Inflammatory macrophage treated with lipopolysaccharide for 4 hours (primary cell): ENCODE results near the gene PGF.
A peak's percentile ranks its signal among the peaks of the same experiment; 100 is the strongest.

ENCODE experiments used
- DNase-seq: peaks from one replicate; pipeline ENCODE4 v3.0.0-alpha.2; 2020

Gene PGF

DNA sequence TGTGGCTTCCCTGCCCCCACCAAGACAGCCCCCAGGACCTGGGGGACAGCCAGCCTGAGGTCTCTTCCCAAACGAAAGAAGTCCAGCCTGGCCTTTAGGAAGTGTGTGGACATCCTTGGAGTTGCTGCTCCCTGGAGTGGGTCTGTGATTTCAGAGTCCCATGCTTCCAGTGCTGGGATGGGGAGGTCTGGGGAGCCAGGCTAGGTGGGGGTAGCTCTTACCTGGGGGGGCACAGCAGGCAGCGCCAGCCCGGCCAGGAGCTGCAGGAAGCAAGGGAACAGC, 509 bp downstream of the PGF start:
- no peak for DNase-seq

DNA sequence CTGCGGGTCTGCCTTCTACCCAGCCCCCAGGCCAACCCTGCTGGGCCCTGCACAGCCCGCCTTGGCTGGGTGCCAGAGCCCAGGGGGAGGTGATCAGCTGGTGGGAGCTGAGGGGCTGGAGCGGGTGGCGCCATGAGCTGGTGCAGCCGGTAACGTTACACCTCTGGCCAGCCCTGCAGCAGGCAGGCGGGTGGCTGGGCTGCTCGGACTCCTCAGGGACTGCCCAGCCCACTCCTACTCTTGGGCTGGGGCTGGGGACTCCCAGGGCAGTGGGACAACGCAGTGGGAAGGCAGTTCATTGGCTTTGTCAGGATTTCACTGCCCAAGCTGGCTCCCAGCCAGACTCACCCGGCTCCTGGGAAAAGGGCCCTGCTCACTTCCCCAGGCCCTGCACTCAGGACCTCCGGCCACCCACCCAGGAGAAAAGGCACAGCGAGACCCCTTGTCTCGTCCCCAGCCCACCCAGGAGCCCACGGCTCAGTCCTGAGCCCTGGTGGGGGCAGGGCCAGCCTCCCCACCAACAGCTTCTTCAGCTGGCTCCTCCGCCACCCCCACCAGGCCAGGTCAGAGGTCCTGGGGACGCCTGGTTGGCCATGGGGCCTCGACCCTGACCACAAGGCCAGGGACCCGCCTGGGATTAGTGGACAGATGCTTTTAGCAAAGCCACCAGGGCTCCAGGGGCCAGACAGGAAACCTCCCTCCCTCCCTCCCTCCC, 1.0 kb downstream of the PGF start:
- DNase-seq = no peak

DNA sequence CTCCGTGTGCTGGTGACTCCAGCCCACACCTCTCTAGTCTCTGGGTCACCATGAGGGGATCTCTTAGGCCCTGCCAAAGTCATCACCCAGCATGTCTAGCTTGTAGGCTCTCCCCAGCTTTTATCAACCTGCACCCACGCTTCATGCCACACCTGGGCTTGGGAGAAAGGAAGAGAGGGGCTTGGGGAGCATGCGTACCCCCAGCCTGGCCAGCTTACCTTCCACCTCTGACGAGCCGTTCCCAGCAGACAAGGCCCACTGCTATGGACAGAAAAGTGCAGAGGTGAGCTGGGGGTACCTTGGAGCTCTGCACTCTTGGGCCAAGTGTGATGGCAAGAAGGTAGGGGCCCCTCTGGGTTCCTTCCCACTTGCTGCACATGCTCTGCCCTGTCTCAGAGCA, 1.7 kb downstream of the PGF start:
- DNase-seq = no peak

DNA sequence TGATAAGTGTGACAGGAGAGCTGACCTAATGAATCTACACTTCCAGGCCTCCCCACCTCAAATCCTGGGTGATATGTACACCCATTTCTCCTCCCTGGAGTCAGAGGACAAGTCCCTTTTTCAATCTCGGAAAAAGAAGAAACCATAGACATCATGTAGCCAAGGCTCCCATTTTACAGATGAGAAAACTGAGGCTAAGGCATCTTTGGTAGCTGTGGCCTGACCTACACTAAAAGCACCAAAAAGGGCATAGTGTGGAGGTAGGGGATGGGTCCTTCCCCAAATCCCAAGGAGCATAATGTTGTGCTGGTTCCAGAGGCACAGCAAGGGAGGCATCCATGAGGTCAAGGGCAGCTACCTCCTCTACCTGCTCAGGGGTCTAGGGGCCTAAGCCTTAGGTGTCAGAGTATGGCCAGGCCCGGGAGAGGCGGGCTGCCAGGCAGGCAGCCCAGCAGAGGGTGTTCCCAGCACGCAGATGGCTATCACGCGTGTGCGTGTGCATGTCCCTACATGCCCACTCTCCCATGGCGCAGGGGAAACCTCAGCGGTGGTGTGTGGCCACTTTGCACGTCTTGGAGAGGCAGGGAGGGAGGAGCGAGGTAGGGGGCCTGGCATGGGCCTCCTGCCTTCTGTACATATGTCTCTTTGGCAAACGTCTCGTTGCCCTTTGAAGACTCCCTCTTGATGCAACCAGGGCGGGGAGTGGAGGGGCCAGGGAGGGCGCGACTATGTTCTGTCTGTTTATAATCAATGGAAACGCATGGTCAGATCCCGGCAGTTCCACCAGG, 2.5 kb downstream of the PGF start:
- DNase-seq = no peak

DNA sequence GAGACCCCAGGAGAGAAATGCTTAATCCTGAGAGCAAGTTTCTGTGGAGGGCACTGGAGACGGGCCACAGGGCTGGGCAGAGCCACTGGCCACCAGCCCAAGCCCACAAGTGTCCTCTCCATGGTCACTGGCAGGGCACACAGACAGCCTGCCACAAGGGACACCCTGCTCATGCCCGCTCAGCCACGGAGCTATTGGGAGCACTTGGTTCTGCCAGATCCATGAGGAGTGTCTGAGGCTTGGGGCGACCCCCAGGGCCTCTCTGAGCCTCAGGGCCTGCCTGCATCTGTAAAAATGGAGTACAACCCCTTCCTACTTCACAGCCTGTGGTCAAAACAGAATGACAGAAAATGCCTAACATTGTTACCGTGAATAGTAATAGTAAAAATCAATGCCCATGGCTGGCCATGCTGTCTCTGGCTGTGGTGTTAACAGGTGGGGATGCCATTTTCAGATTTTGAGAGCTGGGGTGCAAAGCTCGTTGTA, 3.2 kb downstream of the PGF start:
- DNase-seq = no peak

DNA sequence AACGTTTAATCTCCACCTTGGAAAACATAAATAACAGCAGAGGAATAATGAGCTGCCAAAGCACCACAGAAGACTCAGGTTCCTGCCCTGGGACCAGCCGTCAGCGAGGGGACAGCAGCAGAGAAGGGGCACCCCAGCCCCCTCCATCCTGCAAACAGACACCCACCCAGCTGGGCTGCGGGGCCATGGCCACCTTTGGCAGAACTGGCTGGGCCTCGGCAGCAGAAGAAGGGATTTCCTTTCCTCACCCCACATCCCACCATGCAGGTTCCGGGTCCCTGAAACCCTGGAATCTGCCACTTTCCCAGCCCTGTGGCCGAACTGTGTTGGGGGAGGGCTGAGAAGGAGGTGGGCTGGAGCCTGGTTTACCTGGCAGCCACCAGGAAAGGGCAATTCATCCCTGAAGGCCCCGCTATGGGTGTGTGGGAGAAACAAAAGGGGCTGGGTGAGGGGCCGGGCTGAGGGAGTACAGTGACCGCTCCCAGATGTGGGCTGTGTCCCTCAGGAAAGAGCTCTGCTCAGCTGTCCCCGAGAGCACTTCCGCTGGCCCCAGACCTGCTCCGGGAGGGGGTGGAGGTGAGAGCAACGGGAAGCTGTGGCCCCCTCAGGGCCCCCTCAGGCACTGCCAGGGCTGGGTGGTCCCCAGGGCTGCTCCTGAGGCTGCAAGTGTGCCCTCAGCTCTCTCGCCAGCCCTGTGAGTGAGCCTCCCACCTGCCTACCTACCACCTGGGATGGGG, 3.8 kb downstream of the PGF start:
- no peak for DNase-seq

DNA sequence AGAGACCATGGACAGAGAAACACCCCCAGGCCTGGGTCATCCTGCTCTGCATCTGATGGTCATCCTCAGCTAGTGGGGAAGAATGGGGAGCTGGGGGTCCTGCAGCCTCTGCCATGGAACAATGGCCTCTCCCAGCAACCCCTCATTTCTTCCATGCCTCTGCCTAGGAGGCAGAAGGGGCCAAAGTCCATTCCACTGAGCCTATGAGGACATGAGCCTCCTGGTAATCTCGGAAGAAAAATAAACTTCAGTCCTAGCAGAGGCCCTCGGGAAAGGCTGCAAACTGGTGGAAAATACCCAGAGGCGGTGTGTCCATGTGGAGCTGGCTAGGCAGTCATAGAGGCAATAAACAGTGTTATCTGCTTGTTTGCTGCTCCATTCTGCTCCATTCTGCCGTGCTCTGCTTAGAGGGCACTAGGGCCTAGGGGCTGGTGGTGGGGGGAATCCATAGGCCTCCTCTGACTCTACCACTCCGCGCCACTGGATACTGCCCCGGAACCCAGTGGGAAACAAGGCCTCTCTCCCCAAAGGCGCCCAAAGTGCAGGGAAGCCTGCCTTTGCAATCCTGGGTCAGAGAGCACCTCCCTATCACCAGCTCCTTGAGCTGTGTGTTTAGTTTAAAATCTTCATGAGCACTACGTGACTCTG, 4.5 kb downstream of the PGF start:
- DNase-seq = no peak

DNA sequence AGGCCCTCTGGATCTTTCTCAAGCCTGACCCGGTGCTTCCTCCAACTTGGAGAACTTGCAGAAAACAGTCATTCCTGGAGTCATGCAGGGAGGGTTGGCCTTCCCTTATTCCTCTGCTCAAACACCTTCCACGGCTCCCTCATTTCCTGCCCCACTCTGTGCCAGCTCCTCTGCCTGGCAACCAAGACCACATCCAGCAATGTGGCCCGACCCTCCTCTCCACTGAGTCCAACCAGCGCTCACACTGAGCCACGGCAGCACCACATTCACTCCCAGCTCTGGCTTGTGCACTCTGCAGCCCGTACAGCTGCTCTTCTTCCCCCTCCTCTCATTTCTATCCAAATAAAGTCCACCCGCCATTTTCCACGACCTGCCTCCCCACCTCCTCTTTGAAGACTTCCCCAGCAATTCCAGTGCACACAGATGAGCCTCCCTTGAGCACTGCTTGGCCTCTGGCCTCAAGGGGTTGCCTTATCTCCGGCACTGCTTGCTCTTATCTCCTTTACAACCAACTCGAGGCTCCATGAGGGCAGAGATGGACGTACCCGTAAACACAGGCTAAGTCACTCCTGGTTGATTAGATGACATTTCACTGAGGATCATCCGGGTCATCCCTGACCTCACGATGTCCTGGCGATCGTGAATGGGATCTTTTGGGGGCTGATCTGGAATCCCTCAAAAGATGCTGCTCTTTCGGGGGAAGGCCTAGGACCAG, 5.4 kb downstream of the PGF start:
- DNase-seq = no peak

DNA sequence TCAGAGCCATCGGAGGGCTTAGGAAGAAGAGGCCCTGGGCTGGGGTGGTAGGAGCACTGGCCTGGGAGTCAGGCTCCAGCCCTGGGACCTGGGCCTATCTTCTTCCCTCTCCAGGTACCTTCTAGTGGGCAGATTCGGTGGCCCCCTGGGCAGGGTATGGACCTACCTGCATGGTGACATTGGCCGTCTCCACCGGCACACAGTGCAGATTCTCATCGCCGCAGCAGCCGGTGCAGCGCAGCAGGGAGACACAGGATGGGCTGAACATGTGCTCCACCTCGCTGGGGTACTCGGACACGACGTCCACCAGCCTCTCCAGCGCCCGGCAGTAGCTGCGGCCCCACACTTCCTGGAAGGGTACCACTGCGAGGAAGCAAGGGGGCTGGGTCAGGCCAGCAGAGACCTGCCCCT, 6.2 kb downstream of the PGF start:
- no peak for DNase-seq

DNA sequence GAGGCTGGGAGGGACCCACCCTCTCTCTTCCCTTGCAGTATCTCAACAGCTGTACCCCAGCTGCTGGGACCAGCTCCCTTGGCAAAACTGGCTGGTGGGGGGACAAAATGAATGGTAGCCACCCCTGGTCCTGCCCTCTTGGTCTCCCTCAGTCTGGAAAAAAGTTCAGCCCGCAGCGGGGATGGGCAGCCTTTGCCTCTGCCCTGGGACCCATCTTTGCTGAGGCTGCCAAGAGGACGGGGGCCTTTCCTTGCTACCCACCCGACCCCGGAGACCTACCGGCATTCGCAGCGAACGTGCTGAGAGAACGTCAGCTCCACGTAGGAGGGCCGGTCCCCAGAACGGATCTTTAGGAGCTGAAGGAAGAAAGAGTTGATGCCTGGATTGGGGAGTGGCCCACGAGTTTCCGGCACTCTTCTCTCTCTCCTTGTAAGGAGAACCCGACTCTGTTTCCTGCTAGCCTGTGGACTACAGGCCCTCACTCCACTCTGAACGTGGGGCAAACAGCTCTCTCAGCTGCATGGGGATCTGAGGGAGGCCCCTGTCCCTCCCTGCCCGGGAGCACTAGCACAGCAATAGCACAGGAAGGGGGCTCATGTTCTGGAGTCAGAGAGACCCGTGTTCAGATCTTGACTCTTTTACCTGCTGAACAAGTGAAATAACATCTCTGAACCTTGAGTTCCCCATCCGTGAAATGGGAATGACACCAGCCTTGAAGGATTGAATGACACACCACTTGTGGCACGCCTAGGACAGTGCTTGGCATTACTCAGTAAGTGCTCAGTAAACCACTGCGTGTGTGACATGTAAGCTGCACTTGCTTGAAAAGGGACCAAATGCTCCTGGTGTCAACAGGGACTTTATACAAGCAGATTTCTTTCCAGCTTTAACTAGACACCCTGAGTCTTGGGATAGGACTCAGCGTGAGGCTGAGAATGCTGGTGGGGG, 6.9 kb downstream of the PGF start:
- no peak for DNase-seq

DNA sequence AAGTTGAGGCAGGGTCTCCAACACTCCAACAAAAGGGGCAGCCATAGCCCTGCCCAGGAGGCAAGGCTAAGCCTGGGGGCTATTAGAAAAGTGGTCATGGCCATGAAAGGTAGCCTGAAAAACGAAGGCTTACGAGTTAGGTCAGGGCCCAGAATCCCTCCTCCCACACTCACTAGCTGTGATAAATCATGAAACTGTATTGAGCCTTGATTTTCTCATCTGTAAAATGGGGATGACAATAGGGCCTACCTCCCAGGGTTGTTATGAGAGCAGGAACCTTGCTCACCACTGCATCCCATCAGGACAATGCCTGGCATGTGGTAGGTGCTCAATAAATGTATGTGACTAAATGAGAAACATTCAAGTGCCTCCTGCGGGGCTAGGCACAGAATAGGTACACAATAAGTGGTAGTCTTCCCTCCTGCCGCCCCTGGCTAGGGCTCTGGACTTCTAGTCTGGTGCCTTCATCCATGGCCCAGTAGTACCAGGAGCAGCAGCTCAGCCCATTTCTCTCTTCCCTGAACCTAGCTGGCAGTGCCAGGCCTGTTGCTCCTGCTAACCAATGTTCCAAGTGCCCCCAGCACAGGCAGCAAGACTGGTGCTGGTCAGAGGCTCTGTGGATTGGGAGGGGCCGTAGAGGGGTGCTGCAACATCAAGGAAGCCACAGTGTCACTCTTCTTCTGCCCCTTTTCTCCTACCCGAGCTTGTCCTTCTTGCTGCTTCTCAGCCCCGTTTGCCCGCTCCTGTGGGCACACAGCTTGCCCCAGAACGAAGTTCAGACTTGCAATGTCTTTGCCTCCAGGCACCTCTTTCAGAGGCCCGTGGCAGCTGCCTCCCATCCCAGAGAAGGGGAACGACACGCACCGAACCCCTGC, 7.8 kb downstream of the PGF start:
- DNase-seq = no peak

DNA sequence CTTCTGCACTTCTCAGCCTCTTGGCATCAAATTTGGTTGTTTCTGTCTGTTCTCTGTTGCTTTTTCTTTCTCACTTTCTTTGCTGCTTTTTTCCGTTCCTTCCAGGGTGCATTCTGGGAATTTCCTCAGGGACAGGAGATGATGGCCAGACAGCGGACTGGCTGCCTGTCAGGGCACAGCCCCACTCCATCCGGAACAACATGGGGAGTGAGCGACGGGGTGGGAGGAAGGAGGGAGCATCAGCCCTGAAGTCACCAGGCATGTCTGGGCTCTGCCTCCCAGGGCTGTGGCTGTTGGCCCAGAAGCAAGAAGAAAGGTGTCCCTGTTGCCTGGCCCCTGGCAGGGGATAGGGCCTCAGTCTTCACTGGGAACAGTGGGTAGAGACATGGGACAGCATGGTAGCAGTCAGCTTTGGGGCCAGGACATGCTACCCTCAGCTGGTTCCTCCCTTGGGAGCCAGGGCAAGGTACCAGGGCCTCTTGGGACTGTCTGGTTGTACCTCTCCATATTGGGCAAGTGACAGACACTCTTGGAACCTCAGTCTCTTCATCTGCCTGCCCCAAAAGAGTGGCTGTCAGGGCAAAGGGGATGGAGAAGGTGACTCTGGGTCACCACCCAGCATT, 8.6 kb downstream of the PGF start:
- no peak for DNase-seq

DNA sequence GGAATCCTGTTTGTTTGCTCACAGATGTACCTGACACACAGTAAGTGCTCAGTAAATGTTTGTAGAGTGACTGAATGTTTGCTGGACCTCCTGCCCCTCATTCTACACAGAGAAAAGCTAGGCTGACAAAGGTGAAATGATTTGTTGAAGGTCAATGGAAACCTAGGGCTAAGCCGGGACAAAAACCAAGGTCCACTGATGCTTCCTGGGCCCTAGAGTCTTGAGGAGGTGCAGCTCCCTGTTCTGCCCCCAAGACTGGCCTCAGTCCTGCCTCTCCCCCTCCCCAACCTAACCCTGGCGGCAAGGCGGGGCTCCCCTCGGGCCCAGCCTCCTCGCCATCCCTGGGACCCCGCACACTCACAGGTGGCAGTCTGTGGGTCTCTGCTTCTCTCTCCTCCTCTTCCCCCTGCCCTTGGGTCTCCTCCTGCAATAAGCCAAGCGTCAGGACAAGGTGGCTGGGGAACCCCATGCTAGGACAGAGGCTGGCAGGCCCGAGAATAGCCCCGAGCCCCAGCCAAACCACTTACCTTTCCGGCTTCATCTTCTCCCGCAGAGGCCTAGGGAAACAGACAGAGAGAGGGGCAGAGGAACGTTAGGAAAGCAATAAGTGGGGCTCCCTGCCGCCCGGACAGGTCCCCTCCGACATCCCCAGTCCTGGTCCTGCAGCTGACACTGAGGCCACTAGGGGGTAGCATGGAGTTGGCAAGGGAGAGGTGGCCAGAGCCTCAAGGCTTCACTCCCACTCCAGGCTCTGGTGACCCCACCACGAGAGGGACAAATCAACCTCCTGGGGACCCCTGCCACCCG, 9.3 kb downstream of the PGF start:
- peak; percentile 68 for DNase-seq

DNA sequence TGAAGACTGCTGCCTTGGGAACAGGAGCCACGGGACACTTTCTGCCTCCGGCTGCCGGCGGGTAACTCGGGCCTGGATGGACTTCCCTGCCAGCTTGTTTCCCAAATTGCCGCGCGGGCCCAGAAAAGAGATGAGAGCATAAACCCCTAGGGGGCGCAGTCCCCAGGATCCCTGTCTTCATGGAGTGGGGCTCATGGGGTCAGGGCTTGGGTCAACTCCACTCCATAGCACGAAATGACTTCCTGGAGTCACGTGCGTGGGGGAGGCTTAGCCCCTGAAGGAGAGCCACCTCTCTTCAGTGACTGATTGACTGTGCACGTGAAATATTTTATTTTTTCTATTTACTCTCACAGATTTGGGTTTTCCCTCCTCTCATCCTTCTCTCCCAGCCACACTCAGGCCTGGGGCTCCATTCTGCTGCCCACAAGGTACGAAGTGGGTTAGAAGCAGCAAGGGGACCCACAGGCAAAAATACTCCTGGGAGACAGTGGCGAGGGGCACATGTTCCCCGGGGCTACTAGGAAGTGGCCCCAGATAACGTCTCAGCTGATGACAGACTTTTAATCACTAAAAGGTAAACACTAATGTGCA, 10.0 kb downstream of the PGF start:
- DNase-seq = peak; percentile 44

DNA sequence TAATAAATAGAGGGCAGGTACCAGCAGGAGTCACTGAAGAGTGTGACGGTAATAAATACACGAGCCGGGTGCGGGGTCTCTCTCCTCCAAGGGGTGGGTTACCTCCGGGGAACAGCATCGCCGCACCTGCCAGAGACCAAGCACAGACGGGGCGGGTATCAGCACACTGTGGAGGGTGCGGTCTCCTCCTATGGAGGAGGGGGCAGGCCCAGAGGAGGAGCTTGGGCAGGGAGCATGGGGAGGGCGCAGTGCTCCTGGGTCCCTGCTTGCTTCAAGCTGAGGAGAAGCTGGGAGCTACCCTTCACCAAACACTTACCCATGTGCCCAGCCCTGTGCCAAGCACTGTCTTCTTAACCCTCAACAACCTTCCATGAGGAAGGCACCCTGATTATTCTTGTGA, 12.8 kb downstream of the PGF start:
- no peak for DNase-seq

DNA sequence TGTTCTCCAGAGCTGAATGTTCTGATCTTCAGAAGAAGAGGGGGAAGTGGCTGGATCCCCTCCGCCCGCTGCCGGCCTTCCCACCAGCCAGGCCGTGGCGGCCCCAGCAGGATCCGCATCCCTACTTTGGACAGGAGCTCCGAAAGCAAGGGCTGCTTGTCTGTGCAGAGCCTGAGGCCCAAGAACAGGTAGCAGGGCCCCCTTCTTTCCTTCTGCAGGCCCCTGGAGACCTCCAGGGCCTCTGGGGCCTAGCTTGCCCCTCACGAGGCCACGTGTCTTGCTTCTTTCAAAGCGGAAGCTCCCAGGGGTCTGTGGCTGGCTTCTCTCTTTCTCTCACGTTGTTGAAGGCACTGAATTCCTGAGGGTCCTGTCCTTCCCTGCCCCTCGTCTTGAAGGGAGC, 13.2 kb downstream of the PGF start:
- no peak for DNase-seq

DNA sequence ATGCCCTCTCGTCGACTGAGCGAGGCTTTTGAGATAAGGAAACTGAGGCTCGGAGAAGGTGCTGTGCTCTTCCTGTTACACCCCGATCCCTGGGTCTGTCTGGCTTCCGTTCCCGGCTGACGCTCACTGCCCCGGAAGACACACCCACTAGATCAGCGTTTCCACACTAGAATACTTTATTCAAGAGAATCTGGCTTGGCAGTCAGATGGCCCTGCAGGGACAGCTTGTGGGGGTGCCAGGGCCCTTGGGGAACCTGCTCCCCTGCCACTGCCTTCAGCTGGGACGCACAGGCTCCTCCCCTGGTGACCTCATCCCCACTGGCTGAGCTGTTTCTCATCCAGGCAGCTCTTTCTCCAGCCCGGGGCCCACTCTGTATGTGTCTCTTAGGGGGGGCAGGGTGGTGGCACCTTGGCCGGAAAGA, 13.7 kb downstream of the PGF start:
- peak; percentile 82 for DNase-seq

DNA sequence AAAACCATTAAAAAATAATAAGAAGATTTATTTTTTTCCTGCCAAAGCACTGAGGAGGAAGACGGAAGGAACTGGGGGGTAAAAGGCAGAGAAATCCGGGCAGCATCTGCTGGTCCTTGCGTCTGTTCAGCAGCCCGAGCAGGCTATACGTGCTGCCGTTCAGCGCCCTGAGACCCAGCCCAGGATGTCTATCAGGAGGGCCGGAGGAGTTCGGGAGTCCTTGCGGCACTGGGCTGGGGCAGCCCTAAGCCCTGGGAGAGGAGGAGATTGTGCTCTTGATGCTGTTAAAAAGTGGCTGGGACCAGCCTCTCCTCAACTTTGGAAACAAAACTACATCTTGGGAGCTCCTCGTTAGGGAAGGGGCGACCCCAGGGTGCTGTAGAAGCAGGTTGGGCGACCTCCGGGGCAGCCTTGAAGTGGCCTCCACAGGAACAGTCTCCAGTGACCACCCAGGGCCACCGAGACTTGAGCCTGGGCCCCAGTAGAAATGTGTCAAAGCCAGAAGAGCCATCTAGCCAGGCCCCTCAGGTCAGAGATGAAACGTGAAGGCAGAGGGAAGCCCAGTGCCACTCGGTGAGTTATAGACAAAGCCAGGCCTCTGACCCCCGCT, 14.3 kb downstream of the PGF start:
- no peak for DNase-seq
